NCI-H2196 (cell line): ENCODE results near the gene RTN4R.

Source experiments
- DNase-seq: peaks from one replicate; lab custom pipeline; 2025; ENCODE audit not compliant: unreplicated experiment; lab: John Stamatoyannopoulos, UW

The RTN4R gene

GRCh38 chr22:20218987-20219386 is 49.1 kb downstream of the RTN4R start:
- no peak for DNase-seq

GRCh38 chr22:20218326-20218872 is 49.7 kb downstream of the RTN4R start:
- no peak for DNase-seq

- DNase-seq: no peak
Observed at GRCh38 chr22:20217563-20217962, 50.6 kb downstream of the RTN4R start.

DNA sequence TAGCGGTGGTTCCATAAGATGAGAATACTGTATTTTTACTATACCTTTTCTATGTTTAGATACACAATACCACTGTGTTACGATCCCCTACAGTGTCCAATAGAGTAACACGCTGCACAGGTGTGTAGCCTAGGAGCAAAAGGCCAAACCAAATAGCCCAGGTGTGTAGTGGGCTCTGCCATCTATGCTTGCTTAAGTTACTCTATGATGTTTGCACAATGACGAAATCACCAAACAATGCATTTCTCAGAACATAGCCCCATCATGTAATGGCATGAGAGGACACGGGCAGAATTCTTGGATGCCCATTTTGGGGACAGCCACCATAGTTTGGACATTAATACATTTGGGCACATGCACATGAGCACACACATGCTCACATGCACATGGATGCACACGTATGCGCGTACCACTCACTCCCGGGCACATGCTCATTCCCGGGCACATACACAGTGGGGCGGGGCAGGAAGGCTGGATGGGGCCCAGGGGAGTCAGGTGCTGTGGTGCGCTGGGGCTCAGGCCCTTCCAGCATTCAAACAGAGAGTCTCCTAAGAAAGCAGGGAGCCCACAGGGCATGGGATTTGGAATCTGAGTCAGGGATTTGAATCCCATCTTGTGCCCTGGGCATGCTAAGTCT is 51.1 kb downstream of the RTN4R start:
- no peak for DNase-seq

DNA sequence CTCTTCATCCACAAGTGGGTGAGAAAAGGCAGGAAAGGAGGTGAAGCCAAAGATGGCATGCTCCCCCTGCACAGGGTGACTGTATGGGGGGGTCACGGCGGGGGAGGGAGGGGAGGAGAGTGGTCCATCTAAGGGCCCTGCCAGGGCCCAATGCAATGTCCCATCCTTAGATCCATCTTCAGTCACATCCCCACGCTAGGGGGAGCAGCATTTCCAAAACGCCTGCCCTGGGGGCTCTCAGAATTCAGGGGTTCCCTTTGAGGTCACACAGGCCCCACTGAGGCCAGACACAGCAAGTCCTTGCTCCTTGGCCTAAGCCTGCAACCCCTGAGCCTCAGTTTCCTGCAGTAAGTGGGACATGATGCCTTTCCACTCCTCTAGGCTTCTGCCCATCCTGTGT is 52.4 kb downstream of the RTN4R start:
- DNase-seq: no peak

- DNase-seq: no peak
Observed at GRCh38 chr22:20214853-20215252, 53.3 kb downstream of the RTN4R start.

GRCh38 chr22:20213833-20214708 is 54.0 kb downstream of the RTN4R start:
- no peak for DNase-seq

- DNase-seq: no peak
Observed at GRCh38 chr22:20212754-20213699, 55.1 kb downstream of the RTN4R start.

DNA sequence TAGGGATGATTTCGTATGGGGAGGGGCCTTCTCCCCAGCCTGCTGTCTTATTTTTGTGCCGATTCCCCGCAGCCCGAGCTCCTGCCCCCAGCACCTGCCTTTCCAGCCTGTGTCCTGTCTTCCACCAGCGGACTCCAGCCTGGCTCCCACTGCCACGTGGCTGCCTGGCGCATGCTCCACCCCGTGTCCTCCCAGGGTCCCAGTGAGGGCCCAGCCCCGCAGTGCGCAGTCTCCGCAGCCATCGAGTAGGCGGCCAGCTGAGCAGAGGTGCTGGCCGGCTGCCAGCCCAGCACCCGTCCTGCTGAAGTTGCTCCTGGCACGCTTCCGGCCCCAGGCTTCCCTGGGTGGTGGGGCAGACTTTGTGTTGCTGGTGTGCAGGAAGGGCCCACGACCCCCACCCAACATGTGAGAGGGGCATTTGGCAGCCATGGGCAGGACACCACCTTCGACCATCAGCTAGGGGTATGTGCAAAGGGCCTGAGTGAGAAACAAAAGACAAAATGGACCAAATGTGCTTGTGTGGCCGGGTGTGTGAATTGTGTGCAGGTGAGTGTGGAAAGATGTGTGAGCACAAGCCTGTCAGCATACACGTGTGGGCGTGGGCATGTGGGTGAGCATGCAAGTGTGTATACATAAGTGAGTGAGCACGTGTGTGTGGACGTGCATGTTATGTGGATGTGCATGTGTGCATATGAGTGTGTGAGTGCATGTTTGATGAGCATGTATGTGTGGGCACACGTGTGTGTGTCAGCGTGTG is 55.9 kb downstream of the RTN4R start:
- DNase-seq: peak; percentile 78

DNA sequence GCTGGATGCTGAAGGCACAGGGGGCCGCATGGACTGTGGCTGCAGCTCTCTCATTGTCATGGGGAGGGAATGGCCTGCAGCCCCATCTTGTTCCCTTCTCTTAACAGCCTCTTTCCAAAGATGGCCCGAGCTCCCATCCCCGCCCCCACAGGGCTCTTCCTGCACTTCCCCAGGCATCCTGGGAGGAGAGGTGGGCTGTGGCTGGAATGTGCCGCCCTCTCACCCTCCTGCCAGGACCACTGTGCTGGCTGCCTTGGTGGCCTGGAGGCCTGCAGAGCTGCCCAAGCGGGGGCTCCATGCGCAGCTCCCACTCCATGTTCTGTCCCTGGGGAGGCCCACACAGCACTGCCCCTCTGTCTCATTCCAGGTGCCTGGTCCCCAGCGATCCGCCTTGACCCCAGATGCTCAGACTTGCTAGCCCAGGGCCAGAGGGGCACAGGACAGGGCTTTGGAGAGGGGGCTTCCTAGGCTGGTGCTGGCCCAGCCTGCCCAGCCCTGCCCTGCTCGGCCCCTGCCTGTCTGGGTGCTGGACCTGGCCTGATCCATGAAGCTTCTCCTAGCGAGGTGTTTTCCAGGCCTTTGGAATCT is 56.6 kb downstream of the RTN4R start:
- DNase-seq: no peak

DNA sequence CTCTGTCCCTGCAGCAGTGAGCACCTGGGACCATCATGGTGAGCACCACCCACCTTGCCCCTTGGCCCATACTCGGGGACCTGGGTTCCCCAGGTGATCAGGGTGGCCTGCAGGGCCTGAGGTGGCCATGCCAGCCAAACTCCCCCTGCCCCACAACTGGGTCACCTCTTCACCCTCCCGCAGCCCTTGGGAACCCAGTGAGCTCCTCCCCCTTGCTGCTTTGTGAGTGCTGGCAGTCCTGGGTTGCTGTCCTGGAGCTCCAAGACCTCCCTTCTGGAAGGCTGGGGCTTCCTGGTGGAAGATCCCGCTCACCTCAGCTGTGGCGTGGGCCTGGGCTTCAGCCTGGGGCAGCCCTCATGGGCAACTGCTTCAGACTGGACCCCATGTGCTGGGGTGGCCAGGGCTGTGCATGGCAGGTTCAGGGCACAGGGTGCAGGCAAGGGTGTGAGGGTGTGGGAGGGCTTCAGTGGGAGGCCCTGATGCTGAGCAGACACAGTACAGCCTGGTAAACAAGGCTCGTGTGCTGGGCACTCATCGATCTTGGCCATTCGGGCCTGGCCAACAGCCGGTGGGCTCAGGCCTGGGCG is 57.6 kb downstream of the RTN4R start:
- DNase-seq: no peak

- no peak for DNase-seq
Observed at GRCh38 chr22:20209761-20210250, 58.3 kb downstream of the RTN4R start.

- no peak for DNase-seq
Observed at GRCh38 chr22:20208713-20209310, 59.3 kb downstream of the RTN4R start.

DNA sequence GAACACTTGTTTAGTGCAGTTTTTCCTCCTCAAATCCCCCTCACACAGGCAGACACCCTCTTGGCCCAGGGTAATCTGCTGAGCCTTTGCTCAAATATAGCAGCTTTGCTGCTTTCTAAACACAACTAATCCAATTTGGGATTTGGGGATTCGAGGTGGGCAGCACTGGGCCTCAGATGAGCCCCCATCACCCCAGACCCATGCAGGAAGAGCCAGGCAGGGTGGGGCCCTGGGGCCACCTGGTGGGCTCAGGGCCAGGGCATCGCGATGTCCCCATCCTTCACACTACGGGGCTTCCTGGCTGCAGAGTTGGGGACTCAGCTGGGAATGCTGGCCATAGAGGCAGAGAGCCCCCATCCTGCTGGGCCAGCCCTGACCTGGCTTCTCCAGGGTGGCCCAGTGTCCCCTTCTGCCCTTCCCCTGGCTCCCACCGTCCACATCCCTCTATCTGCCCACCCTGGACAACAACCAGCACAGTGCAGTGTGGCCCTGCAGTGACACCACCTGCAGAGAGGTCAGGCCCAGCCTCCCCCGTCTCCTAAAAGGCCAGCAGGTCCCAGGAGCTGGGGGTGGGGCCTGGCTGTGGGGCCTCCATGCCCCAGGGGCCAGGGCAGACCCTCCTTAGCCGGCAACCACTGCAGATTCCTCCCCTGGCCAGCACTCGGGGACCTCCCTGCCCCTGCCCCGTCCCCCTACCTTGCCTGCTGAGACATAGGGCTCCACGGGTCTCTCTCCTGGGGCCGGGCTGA is 60.7 kb downstream of the RTN4R start:
- DNase-seq: no peak

DNA sequence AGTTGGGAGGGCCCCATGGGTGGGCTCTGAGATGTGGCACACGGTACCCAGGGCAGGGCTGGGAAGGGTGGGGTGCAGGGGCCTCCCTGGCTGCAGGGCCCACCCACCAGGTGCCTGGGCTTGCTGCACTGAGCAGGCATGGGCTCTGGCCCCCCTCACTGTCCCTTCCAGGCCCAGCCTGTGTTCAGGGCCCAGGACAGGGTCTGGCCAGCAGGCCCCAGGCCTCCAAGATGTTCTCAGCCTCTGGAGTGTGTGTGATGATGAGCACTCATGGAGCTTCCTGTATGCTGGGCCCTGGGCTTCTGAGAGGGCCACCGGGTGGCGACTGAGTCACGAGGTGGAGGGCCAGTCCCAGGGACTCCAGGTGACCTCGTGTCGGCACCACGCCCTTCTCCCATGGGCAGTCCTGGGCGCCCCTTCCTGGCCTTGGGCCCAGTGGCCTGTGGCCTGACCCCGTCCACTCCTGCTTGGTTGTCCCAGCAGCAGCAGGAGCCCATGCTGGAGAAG is 61.4 kb downstream of the RTN4R start:
- DNase-seq: no peak

GRCh38 chr22:20205964-20206708 is 62.0 kb downstream of the RTN4R start:
- no peak for DNase-seq

DNA sequence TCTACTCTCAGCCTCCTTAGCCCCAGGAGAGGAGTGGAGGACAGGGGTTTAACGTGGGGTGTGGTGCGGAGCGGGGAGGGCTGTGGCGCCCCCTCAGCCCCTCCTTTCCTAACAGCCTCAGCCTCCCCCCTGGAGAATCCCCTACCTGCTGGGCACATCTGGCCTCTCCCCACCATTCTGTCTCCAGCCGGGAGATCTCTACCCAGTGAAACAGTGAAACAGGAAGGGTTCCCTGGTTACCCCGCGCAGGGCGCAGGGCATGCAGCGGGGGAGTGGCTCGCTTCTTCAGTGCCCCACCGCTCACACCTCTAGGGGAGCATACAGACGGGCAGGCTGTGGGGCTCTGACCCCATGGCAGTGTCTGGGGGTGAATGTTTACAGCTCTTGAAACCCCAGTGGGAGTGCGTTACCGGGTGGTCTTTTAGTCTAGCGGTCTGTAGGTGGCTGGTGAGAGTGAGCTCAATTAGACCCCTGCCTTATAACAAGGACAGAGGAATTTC is 62.6 kb downstream of the RTN4R start:
- no peak for DNase-seq
